Measurements from ENCODE around the gene COL25A1. TPM values are rescaled to one million over a fixed set of nuclear protein-coding genes. Genes with fewer than 3 reads are reported as not detected.

The COL25A1 gene
- total RNA-seq, 1 donor: 6.9 TPM

DNA sequence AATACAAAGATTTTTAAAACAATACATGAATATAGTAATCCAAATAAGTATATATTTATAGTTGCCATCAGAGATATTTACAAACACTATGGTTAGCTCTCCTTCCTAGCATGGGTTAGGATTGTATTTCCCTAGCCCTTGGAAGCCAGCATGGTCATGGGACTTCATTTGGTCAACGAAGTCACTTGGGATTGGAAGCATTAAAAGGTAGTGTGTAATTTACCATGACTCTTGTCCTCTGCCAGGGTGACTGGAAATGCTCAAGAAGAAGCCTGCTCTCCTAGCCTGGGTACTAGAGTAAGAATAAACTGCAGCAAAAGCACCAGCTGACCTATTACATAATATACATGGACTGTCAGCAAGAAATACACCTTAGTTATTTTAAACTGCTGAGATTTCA, 102.9 kb downstream of the COL25A1 start:
- TF ChIP-seq CTCF (IDR thresholded peaks at IDR 0.05; ENCODE audit: insufficient read depth, low read depth, low read length): no peak

GRCh38 chr4:109195646-109196045, 106.8 kb downstream of the COL25A1 start:
- no peak overlapping the region for H3K4me3 ChIP-seq (ENCODE audit: low read depth, low read length)
- TF ChIP-seq CTCF (IDR thresholded peaks at IDR 0.05; ENCODE audit: insufficient read depth, low read depth, low read length): no peak
- no peak for DNase-seq (ENCODE audit: low read depth)

More for the DNA sequence above, 102.9 kb downstream of the COL25A1 start:
- H3K4me3 ChIP-seq (ENCODE audit: low read depth, low read length): no peak overlapping the region
- DNase-seq (ENCODE audit: low read depth): no peak

DNA sequence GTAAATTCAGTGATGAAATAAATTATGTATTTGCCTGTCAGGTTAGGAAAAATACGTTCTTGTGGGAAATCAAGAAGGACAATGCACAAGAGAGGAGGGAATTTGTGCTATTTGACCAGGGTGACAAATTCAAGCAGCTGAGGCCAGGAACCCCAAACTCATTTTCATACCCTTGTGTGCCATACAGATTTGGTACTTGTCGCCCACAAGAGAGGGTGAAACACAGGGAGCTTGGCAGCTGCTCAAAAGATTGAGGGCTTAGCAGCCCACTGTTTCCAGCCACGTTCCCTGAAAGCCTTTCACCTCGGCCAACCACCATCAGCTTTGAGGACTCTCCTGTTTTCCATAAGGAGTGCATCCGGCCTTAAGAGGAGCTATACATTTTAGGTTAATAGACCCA, 111.2 kb downstream of the COL25A1 start:
- no peak for TF ChIP-seq CTCF (IDR thresholded peaks at IDR 0.05; ENCODE audit: insufficient read depth, low read depth, low read length)
- DNase-seq (ENCODE audit: low read depth): no peak
- H3K4me3 ChIP-seq (ENCODE audit: low read depth, low read length): no peak overlapping the region

GRCh38 chr4:109186458-109186945, 116.0 kb downstream of the COL25A1 start:
- H3K4me3 ChIP-seq (ENCODE audit: low read depth, low read length): no peak overlapping the region
- no peak for DNase-seq (ENCODE audit: low read depth)
- no peak for TF ChIP-seq CTCF (IDR thresholded peaks at IDR 0.05; ENCODE audit: insufficient read depth, low read depth, low read length)

DNA sequence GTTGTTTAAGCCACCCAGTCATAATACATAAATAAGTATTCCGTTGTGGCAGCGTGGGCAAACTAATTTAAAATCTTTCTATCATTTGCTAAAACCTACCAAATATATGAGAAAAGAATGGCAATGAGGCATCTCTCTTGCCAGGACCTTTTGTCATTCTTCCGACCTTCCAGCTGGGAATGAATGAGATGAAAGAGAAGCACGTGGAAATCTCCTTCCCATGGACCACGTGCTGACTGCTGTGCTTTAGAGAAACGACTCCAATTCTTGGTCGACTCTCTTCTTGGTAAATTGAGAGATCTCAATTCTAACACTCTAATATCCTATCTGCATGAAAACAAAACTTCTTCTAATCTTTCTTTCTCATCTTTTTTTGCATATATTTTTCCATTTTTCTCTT, 116.5 kb downstream of the COL25A1 start:
- H3K4me3 ChIP-seq (ENCODE audit: low read depth, low read length): no peak overlapping the region
- DNase-seq (ENCODE audit: low read depth): no peak
- no peak for TF ChIP-seq CTCF (IDR thresholded peaks at IDR 0.05; ENCODE audit: insufficient read depth, low read depth, low read length)

DNA sequence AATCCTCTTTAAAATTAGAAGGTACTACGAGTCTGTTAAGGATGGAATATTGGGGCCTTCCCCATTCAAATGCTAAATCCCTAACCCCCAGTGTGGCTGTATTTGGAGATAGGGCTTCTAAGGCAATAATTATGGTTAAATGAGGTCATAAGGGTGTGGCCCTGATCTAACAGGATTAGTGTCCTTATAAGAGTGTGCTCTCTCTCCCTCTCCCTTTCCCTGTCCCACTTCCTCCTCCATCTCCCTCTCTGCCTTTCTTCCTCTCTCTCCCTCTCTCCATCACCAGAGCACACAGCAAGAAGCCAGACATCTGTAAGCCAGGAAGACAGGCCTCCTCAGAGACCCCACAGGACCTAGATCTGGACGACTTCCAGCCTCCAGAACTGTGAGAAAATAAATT, 116.9 kb downstream of the COL25A1 start:
- no peak for TF ChIP-seq CTCF (IDR thresholded peaks at IDR 0.05; ENCODE audit: insufficient read depth, low read depth, low read length)
- DNase-seq (ENCODE audit: low read depth): no peak

DNA sequence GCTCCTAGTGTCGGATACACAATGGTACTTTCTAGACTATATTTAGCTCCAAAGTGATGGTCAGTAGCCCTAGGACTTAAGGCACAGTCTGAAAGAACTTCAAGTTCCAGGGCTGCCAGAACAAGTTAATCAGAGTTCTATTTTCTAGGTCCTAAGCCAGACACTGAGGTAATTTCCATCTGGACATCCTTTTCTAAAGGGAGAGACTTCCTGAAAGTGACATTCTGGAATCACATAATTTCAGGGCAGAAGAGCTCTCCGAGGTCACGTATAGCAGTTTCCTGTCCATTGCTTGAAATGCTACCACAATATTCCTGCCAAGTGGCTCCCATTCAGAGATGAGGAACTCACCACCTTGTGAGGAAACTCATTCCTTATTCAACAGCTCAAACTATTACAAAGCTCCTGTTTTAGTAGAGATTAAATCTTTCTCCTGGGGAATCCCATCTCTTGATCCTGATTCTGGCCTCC, 117.9 kb downstream of the COL25A1 start:
- peak; percentile 21 for DNase-seq (ENCODE audit: low read depth)
- no peak for TF ChIP-seq CTCF (IDR thresholded peaks at IDR 0.05; ENCODE audit: insufficient read depth, low read depth, low read length)
- no peak overlapping the region for H3K4me3 ChIP-seq (ENCODE audit: low read depth, low read length)

More for the DNA sequence above, 116.9 kb downstream of the COL25A1 start:
- H3K4me3 ChIP-seq (ENCODE audit: low read depth, low read length): no peak overlapping the region
